Spleen (tissue), 7 donors: ENCODE data around the gene CDA.

Source experiments
- CTCF ChIP-seq, 11 experiments: fragments of 200-600 bp in 7 of 11; fragments of 450-650 bp in 4 of 11; sonication (generic) in 4 of 11; IDR thresholded peaks in 8 of 11; conservative IDR thresholded peaks in 3 of 11; 1 replicate in 7 of 11; 2 replicates in 4 of 11; pipeline versions ENCODE4 v1.4.0 to v1.8.0; 2016 to 2021; ENCODE audit warnings: antibody characterized with exemption in 11 of 11, inconsistent platforms in 4 of 11, mild to moderate bottlenecking in 1 of 11
- POLR2A ChIP-seq, 3 donors: fragments of 450-650 bp; IDR thresholded peaks; one replicate each; pipeline ENCODE4 v1.5.1; 2017; ENCODE audit warnings: antibody characterized with exemption in 3 of 3, mild to moderate bottlenecking in 1 of 3
- POLR2AphosphoS5 ChIP-seq, 3 donors: sonication (generic); formaldehyde crosslinking; IDR thresholded peaks; one replicate each; pipeline ENCODE4 v1.5.1; 2017; ENCODE audit warnings: antibody characterized with exemption in 3 of 3
- donor health status: DM: no; HTN: no; CAD: no; lungs with moderate emphysema.
- donor health status: DM: no; HTN: no; CAD: no.
- donor health status: DM: no; HTN: no; CAD: no.

- no peak for TF ChIP-seq POLR2A (IDR thresholded peaks at IDR 0.05)
- peak in 1 of 11 experiments; percentile 1 for TF ChIP-seq CTCF (IDR thresholded peaks at IDR 0.05 in 8 of 11, conservative IDR thresholded peaks at IDR 0.05 in 3 of 11)
- TF ChIP-seq POLR2AphosphoS5 (IDR thresholded peaks at IDR 0.05) = no peak
Observed at GRCh38 chr1:20575541-20576336, 13.2 kb upstream of the CDA start.
